Neural progenitor cell (in vitro differentiated cells): ENCODE results near the gene OR10K2. TPM values are rescaled to one million over a fixed set of nuclear protein-coding genes. Genes with fewer than 3 reads are reported as not detected.

Experiments used
- DNase-seq: peaks from one replicate; pipeline ENCODE4 v3.0.0-alpha.2; 2016; ENCODE audit warnings: low spot score
- H2AFZ ChIP-seq: fragments of 200-600 bp; sonication (generic); replicated peaks from 2 replicates; pipeline ENCODE4 v1.6.1; 2016; ENCODE audit warnings: antibody characterized with exemption
- H3F3A ChIP-seq: fragments of 200-600 bp; sonication (generic); 2 replicates; pipeline ENCODE4 v1.6.1; 2016; ENCODE audit warnings: antibody characterized with exemption, low read depth
- H3K27ac ChIP-seq: fragments of 200-600 bp; sonication (generic); 2 replicates; pipeline ENCODE4 v1.5.1; 2016; ENCODE audit warnings: mild to moderate bottlenecking
- H3K27me3 ChIP-seq: fragments of 200-600 bp; sonication (generic); 2 replicates; pipeline ENCODE4 v1.6.1; 2016; ENCODE audit warnings: mild to moderate bottlenecking, moderate library complexity
- H3K36me3 ChIP-seq: fragments of 200-600 bp; sonication (generic); 2 replicates; pipeline ENCODE4 v1.5.1; 2016
- H3K4me1 ChIP-seq: fragments of 200-600 bp; sonication (generic); 2 replicates; pipeline ENCODE4 v1.6.1; 2016; ENCODE audit warnings: mixed run types
- H3K4me2 ChIP-seq: fragments of 200-600 bp; sonication (generic); 2 replicates; pipeline ENCODE4 v1.6.1; 2016
- H3K4me3 ChIP-seq: fragments of 200-600 bp; sonication (generic); 2 replicates; pipeline ENCODE4 v1.5.1; 2016
- H3K79me2 ChIP-seq: fragments of 200-600 bp; sonication (generic); 2 replicates; pipeline ENCODE4 v1.6.1; 2016; ENCODE audit warnings: low read depth
- H3K9ac ChIP-seq: fragments of 200-600 bp; sonication (generic); 2 replicates; pipeline ENCODE4 v1.6.1; 2016
- H3K9me3 ChIP-seq: fragments of 200-600 bp; sonication (generic); 2 replicates; pipeline ENCODE4 v1.5.1; 2016; ENCODE audit warnings: low read depth
- H4K20me1 ChIP-seq: fragments of 200-600 bp; sonication (generic); 2 replicates; pipeline ENCODE4 v1.6.1; 2016; ENCODE audit warnings: low read depth
- H3K27ac Mint-ChIP-seq: 3 replicates; pipeline ENCODE4 v1.8.0; 2021; ENCODE audit warnings: mixed read lengths
- H3K27me3 Mint-ChIP-seq: 2 replicates; pipeline ENCODE4 v1.8.0; 2022; ENCODE audit warnings: low read depth, mild to moderate bottlenecking, inconsistent platforms, moderate library complexity, mixed read lengths; ENCODE audit not compliant: insufficient read depth
- H3K36me3 Mint-ChIP-seq: 3 replicates; pipeline ENCODE4 v1.8.0; 2021; ENCODE audit warnings: mixed read lengths
- H3K4me1 Mint-ChIP-seq: 3 replicates; pipeline ENCODE4 v1.8.0; 2021; ENCODE audit warnings: mixed read lengths
- H3K4me3 Mint-ChIP-seq: 3 replicates; pipeline ENCODE4 v1.8.0; 2021; ENCODE audit warnings: mild to moderate bottlenecking, moderate library complexity, mixed read lengths
- H3K9me3 Mint-ChIP-seq: 3 replicates; pipeline ENCODE4 v1.8.0; 2020; ENCODE audit warnings: mixed read lengths
- EZH2 ChIP-seq: fragments of 200-600 bp; sonication (generic); IDR thresholded peaks from 2 replicates; pipeline ENCODE4 v1.6.1; 2017; ENCODE audit warnings: antibody characterized with exemption, mild to moderate bottlenecking, moderate library complexity
- EZH2phosphoT487 ChIP-seq: fragments of 200-600 bp; sonication (generic); IDR thresholded peaks from 2 replicates; pipeline ENCODE4 v1.6.1; 2017; ENCODE audit warnings: antibody characterized with exemption
- total RNA-seq: library from RNA; depleted of rRNA; stranded (reverse); fragments of >200 nt; gene quantifications from 2 replicates; pipeline ENCODE4 v1.2.3, GENCODE V29; 2015; ENCODE audit warnings: low replicate concordance
- TF ChIP-seq, protein P1 (sequence below): fragments of 200-600 bp; sonication (generic); IDR thresholded peaks from 2 replicates; pipeline ENCODE4 v1.5.1; 2017; ENCODE audit warnings: antibody characterized with exemption, mild to moderate bottlenecking

Gene OR10K2
- total RNA-seq, 1 donor from 2014 or later = not detected

- no peaks in the 10 kb centered on the region for H3K79me2 ChIP-seq
- no peaks in the 10 kb centered on the region for H4K20me1 ChIP-seq
- Mint-ChIP-seq H3K4me3 (no peak overlapping the region), H3K9me3 (peaks cover 5% of the 10 kb centered on the region), H3K36me3 (no peaks in the 10 kb centered on the region), H3K27ac (no peak overlapping the region), H3K27me3 (peaks cover 7% of the 10 kb centered on the region), H3K4me1 (no peaks in the 10 kb centered on the region)
- no peaks in the 10 kb centered on the region for H3K9me3 ChIP-seq
- no peaks in the 10 kb centered on the region for H3K27me3 ChIP-seq
- no peak for DNase-seq
- H3F3A ChIP-seq = no peaks in the 10 kb centered on the region
- TF ChIP-seq, protein P1, sequence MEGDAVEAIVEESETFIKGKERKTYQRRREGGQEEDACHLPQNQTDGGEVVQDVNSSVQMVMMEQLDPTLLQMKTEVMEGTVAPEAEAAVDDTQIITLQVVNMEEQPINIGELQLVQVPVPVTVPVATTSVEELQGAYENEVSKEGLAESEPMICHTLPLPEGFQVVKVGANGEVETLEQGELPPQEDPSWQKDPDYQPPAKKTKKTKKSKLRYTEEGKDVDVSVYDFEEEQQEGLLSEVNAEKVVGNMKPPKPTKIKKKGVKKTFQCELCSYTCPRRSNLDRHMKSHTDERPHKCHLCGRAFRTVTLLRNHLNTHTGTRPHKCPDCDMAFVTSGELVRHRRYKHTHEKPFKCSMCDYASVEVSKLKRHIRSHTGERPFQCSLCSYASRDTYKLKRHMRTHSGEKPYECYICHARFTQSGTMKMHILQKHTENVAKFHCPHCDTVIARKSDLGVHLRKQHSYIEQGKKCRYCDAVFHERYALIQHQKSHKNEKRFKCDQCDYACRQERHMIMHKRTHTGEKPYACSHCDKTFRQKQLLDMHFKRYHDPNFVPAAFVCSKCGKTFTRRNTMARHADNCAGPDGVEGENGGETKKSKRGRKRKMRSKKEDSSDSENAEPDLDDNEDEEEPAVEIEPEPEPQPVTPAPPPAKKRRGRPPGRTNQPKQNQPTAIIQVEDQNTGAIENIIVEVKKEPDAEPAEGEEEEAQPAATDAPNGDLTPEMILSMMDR = no peak
- TF ChIP-seq EZH2phosphoT487 (no peak), EZH2 (no peak)
- no peak overlapping the region for H3K27ac ChIP-seq
- no peak overlapping the region for H3K4me3 ChIP-seq
- no peaks in the 10 kb centered on the region for H3K4me1 ChIP-seq
- H3K4me2 ChIP-seq = no peak overlapping the region
- no peaks in the 10 kb centered on the region for H3K36me3 ChIP-seq
- H2AFZ ChIP-seq = no peak overlapping the region
- no peak overlapping the region for H3K9ac ChIP-seq
Measured at GRCh38 chr1:158371188-158371953, 54.7 kb downstream of the OR10K2 start.

Other genes with a start within 250 kb of the OR10K2 start
- 0.77 TPM in 1 of 2 replicates, not detected in the other for gene CD1D, start 245.3 kb downstream of the OR10K2 start, total RNA-seq
- gene CD1A, start 171.8 kb downstream of the OR10K2 start, total RNA-seq = not detected in 2 replicates
- gene CD1C, start 136.3 kb downstream of the OR10K2 start, total RNA-seq = not detected in 2 replicates
- gene CD1B, start 94.7 kb downstream of the OR10K2 start, total RNA-seq = not detected in 2 replicates
- gene CD1E, start 72.3 kb downstream of the OR10K2 start, total RNA-seq = not detected in 2 replicates
- not detected in 2 replicates for gene OR10T2, start 26.8 kb downstream of the OR10K2 start, total RNA-seq
- gene OR10K1, start 35.6 kb upstream of the OR10K2 start, total RNA-seq = 0.06 TPM in 1 of 2 replicates, not detected in the other
- not detected in 2 replicates for gene OR10R2, start 46.0 kb upstream of the OR10K2 start, total RNA-seq
- gene OR6Y1, start 128.2 kb upstream of the OR10K2 start, total RNA-seq = not detected in 2 replicates
- not detected in 2 replicates for gene OR6P1, start 144.3 kb upstream of the OR10K2 start, total RNA-seq
- not detected in 2 replicates for gene OR10X1, start 153.7 kb upstream of the OR10K2 start, total RNA-seq
- not detected in 2 replicates for gene OR10Z1, start 179.0 kb upstream of the OR10K2 start, total RNA-seq